Measurements from ENCODE around the gene AMMECR1.
A peak's percentile ranks its signal among the peaks of the same experiment; 100 is the strongest.

The AMMECR1 gene

GRCh38 chrX:110192516-110192915, 125.4 kb downstream of the AMMECR1 start:
- Mint-ChIP-seq H3K36me3 (peaks cover 8% of the 10 kb centered on the region), H3K4me1 (peaks cover 25% of the 10 kb centered on the region), H3K9me3 (no peaks in the 10 kb centered on the region), H3K4me3 (no peak overlapping the region), H3K27me3 (no peaks in the 10 kb centered on the region), H3K27ac (no peak overlapping the region)
- CTCF ChIA-PET = no interaction called here
- DNase-seq = no peak

DNA sequence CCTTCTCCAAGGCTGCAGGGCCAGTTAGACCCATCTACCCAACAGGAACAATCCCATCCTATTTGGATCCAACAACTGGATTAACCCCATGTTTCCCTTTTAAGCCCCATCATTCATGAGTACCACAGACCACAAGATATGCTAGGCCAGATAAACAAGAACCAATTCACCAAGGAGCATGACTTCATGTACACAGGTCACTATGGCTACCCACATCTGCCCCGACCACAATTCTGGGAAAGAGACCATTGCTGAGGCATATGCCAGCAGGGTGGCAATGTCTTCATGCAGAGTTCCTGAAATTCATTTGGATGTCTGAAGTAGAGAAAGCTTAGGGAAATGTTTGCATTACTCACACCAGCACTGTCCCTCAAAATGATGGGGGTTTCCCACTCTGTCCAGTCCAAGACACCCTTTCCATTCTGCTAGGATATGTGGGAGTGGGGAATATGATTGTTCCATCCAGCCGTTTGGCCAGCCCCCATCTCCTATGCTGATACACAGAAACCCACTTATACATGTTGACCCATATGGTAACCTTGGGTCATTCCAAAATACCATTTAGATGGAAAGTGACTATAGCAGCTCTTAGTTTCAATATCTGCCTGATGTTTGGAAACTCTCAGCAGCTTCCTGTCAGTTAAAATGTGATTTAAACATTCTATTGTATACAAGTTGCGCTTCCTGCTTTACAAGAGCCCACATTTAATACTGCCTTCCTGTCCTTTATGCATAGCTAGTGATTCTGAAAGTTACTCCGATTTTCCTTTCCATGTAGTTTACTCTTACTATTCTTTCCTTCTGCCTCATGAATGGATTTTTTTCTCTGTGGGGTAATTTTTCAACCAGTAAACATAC, 129.0 kb downstream of the AMMECR1 start:
- CTCF ChIA-PET = no interaction called here

GRCh38 chrX:110183314-110183713, 134.6 kb downstream of the AMMECR1 start:
- no peak overlapping the region for H3K27ac Mint-ChIP-seq
- no peaks in the 10 kb centered on the region for H3K27me3 Mint-ChIP-seq
- DNase-seq = no peak
- peaks cover 1% of the 10 kb centered on the region for H3K9me3 Mint-ChIP-seq
- H3K36me3 Mint-ChIP-seq = peaks cover 20% of the 10 kb centered on the region
- peaks cover 6% of the 10 kb centered on the region for H3K4me1 Mint-ChIP-seq
- CTCF ChIA-PET = interaction anchor here (0.9 to 2.0 kb wide), 2 partner anchors 24 to 224 kb away, joined by 3 to 7 read pairs; no protein-coding TSS in a partner anchor
- H3K4me3 Mint-ChIP-seq = no peak overlapping the region

More for the DNA sequence above, 129.0 kb downstream of the AMMECR1 start:
- peak overlapping the region; percentile 77 for H3K27ac Mint-ChIP-seq
- peaks cover 15% of the 10 kb centered on the region for H3K36me3 Mint-ChIP-seq
- no peaks in the 10 kb centered on the region for H3K27me3 Mint-ChIP-seq
- H3K9me3 Mint-ChIP-seq = peaks cover under 1% of the 10 kb centered on the region
- H3K4me3 Mint-ChIP-seq = no peak overlapping the region
- H3K4me1 Mint-ChIP-seq = peaks cover 28% of the 10 kb centered on the region
- DNase-seq = no peak

DNA sequence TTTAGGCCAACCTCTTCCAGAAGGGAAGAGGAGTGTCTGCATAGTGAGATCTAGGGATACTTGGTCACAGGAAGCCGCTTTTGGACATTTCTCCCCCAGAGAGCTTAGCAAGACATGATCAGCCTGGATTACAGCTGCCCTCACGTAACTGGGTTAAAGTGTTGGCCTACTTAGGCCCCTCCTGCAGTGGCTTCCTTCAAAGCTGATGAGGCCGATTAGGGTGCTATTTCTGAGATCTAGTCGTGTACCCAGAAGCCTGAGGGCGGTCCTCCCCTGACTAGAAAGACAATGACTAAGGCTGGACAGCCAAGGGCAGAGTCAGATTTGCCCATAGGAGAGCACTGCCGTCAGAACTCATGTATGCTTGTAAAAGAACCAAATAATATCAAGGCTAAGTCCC, 135.0 kb downstream of the AMMECR1 start:
- CTCF ChIA-PET = interaction anchor here (2.0 kb wide), 1 partner anchor 24 kb away, joined by 7 read pairs; no protein-coding TSS in a partner anchor
- H3K27me3 Mint-ChIP-seq = no peaks in the 10 kb centered on the region
- no peak overlapping the region for H3K4me3 Mint-ChIP-seq
- peaks cover 1% of the 10 kb centered on the region for H3K9me3 Mint-ChIP-seq
- H3K36me3 Mint-ChIP-seq = peaks cover 20% of the 10 kb centered on the region
- peaks cover 2% of the 10 kb centered on the region for H3K4me1 Mint-ChIP-seq
- no peak for DNase-seq
- H3K27ac Mint-ChIP-seq = no peak overlapping the region

GRCh38 chrX:110182362-110182761, 135.5 kb downstream of the AMMECR1 start:
- peaks cover 22% of the 10 kb centered on the region for H3K36me3 Mint-ChIP-seq

GRCh38 chrX:110181459-110182137, 136.3 kb downstream of the AMMECR1 start:
- DNase-seq = no peak
- H3K4me3 Mint-ChIP-seq = no peak overlapping the region
- H3K27ac Mint-ChIP-seq = no peak overlapping the region
- H3K36me3 Mint-ChIP-seq = peaks cover 22% of the 10 kb centered on the region
- CTCF ChIA-PET = no interaction called here
- peaks cover 1% of the 10 kb centered on the region for H3K9me3 Mint-ChIP-seq
- no peaks in the 10 kb centered on the region for H3K27me3 Mint-ChIP-seq
- peaks cover 2% of the 10 kb centered on the region for H3K4me1 Mint-ChIP-seq

More at GRCh38 chrX:110182362-110182761, 135.5 kb downstream of the AMMECR1 start:
- Mint-ChIP-seq H3K4me1 (peaks cover 2% of the 10 kb centered on the region), H3K4me3 (no peak overlapping the region), H3K27me3 (no peaks in the 10 kb centered on the region), H3K9me3 (peaks cover 1% of the 10 kb centered on the region), H3K27ac (no peak overlapping the region)
- no peak for DNase-seq
- CTCF ChIA-PET = no interaction called here

- H3K4me3 Mint-ChIP-seq = no peak overlapping the region
- CTCF ChIA-PET = interaction anchor here (0.7 to 1.2 kb wide), 2 partner anchors 13 to 227 kb away, joined by 4 read pairs; no protein-coding TSS in a partner anchor
- no peak overlapping the region for H3K27ac Mint-ChIP-seq
- H3K27me3 Mint-ChIP-seq = no peaks in the 10 kb centered on the region
- DNase-seq = no peak
- H3K36me3 Mint-ChIP-seq = peaks cover 22% of the 10 kb centered on the region
- peaks cover 2% of the 10 kb centered on the region for H3K4me1 Mint-ChIP-seq
- H3K9me3 Mint-ChIP-seq = peaks cover 1% of the 10 kb centered on the region
These were observed 137.0 kb downstream of the AMMECR1 start for GRCh38 chrX:110180928-110181310.

- no peak for DNase-seq
- Mint-ChIP-seq H3K4me1 (peaks cover 2% of the 10 kb centered on the region), H3K36me3 (peaks cover 20% of the 10 kb centered on the region), H3K4me3 (no peak overlapping the region), H3K27me3 (no peaks in the 10 kb centered on the region), H3K27ac (no peak overlapping the region), H3K9me3 (peaks cover 1% of the 10 kb centered on the region)
- CTCF ChIA-PET = interaction anchor here (0.7 to 1.2 kb wide), 2 partner anchors 12 to 228 kb away, joined by 4 read pairs; no protein-coding TSS in a partner anchor
These were observed 137.5 kb downstream of the AMMECR1 start for GRCh38 chrX:110180176-110180927.

GRCh38 chrX:110178179-110178865, 139.6 kb downstream of the AMMECR1 start:
- Mint-ChIP-seq H3K36me3 (peaks cover 14% of the 10 kb centered on the region), H3K27ac (no peak overlapping the region), H3K4me1 (no peaks in the 10 kb centered on the region), H3K4me3 (no peak overlapping the region), H3K27me3 (no peaks in the 10 kb centered on the region), H3K9me3 (no peaks in the 10 kb centered on the region)
- CTCF ChIA-PET = no interaction called here
- no peak for DNase-seq

GRCh38 chrX:110175696-110176095, 142.2 kb downstream of the AMMECR1 start:
- Mint-ChIP-seq H3K9me3 (no peaks in the 10 kb centered on the region), H3K36me3 (peaks cover 16% of the 10 kb centered on the region), H3K4me3 (no peak overlapping the region), H3K27me3 (no peaks in the 10 kb centered on the region), H3K27ac (no peak overlapping the region), H3K4me1 (no peaks in the 10 kb centered on the region)
- DNase-seq = no peak
- CTCF ChIA-PET = interaction anchor here (1.6 kb wide), 1 partner anchor 29 kb away, joined by 3 read pairs; no protein-coding TSS in a partner anchor

GRCh38 chrX:110175146-110175545, 142.7 kb downstream of the AMMECR1 start:
- CTCF ChIA-PET = interaction anchor here (1.6 kb wide), 1 partner anchor 29 kb away, joined by 3 read pairs; no protein-coding TSS in a partner anchor
- DNase-seq = no peak
- Mint-ChIP-seq H3K27ac (no peak overlapping the region), H3K9me3 (no peaks in the 10 kb centered on the region), H3K36me3 (peaks cover 16% of the 10 kb centered on the region), H3K27me3 (no peaks in the 10 kb centered on the region), H3K4me3 (no peak overlapping the region), H3K4me1 (no peaks in the 10 kb centered on the region)

DNA sequence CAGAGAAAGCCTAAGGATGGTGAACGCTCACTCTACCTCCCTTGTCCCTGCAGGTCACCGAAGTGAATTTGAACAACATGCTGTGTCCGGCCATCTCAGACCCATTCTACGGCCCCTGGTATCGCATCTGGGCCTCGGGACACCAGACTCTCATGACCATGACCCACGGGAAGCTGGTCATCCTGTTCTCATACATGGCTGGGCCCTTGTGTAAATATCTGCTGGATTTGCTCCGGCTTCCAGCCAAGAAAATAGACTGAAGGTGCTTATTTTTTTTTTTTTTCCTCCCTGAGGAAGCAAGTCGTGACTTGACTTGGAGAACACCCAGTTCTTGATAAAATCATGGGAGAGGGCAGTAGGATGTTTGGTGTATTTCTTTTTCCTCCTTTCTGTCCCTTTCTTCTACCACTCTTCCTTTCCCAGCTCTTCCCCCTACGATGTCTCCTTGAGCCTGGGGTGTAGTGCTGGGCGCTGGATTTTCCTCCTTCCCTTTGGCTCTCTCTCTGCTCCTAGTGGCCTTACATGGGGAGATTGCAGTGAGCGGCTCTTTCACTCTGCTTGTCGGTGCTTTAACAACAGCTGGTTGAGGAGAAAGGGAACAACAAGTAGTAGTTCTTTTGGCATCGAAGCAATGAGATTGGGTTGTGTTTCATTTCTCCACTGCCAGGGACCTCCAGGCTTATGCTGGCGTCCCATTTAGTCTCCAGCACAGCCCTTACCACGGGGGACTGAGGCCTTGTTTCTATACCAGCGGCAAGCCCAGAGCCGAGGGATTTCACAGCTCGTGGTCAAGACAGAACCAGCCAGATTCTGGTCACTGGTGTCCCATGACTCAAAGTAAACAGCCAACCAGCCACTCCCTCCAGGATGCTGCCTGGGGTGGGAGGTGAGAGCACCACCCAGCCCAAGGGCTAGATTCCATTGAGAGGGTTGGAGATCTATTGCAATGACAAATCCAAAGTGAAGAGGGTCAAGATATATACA, 144.4 kb downstream of the AMMECR1 start:
- peaks cover 19% of the 10 kb centered on the region for H3K36me3 Mint-ChIP-seq
- CTCF ChIA-PET = no interaction called here
- H3K4me1 Mint-ChIP-seq = no peaks in the 10 kb centered on the region
- no peaks in the 10 kb centered on the region for H3K9me3 Mint-ChIP-seq
- no peak for DNase-seq
- H3K4me3 Mint-ChIP-seq = no peak overlapping the region
- no peaks in the 10 kb centered on the region for H3K27me3 Mint-ChIP-seq
- no peak overlapping the region for H3K27ac Mint-ChIP-seq

GRCh38 chrX:110172215-110172614, 145.7 kb downstream of the AMMECR1 start:
- CTCF ChIA-PET = no interaction called here
- Mint-ChIP-seq H3K36me3 (peaks cover 16% of the 10 kb centered on the region), H3K27me3 (no peaks in the 10 kb centered on the region), H3K4me1 (no peaks in the 10 kb centered on the region), H3K4me3 (no peak overlapping the region), H3K27ac (peak overlapping the region; percentile 60), H3K9me3 (no peaks in the 10 kb centered on the region)
- DNase-seq = no peak

All from activated naive CD4-positive, alpha-beta T cell treated with anti-CD3 and anti-CD28 coated beads, Interleukin-2, amount 10 ng/mL, durations not matched to agents 7 days and 5 days (primary cell).